SK-N-SH (cell line): ENCODE data around the gene DGUOK. TPM values are rescaled to one million over a fixed set of nuclear protein-coding genes. Genes with fewer than 3 reads are reported as not detected.

ENCODE experiments used
- CTCF ChIA-PET: fragments of 300-600, 350-600 bp; formaldehyde crosslinking; extraction: SDS; loops from one replicate; lab custom pipeline; 2021; lab: Yijun Ruan, JAX
- POLR2A ChIA-PET: fragments of 350-600 bp; sonication (Branson Sonifier 250); formaldehyde crosslinking; extraction: SDS; loops from one replicate; lab custom pipeline; 2020; ENCODE audit warnings: antibody characterized with exemption, inconsistent platforms; lab: Yijun Ruan, JAX
- DNase-seq: peaks from one replicate; pipeline ENCODE4 v3.0.0; 2012
- H2AFZ ChIP-seq: fragments of 200-600 bp; sonication (generic); 2 replicates; pipeline ENCODE4 v1.8.1; 2016; ENCODE audit warnings: antibody characterized with exemption, mild to moderate bottlenecking, low read depth
- H3F3A ChIP-seq: fragments of 200-600 bp; sonication (generic); replicated peaks from 2 replicates; pipeline ENCODE3; 2016; ENCODE audit warnings: antibody characterized with exemption, mild to moderate bottlenecking; ENCODE audit not compliant: insufficient read depth
- H3K27ac ChIP-seq, 2 experiments: fragments of 200-500 bp in 1 of 2; fragments of 200-600 bp in 1 of 2; sonication (Bioruptor generic) in 1 of 2; sonication (generic), shearing (Covaris generic) in 1 of 2; 2 replicates each; pipeline versions ENCODE4 v1.5.1 to v1.6.1; 2014 to 2016; ENCODE audit warnings: low read depth in 2 of 2, inconsistent platforms in 1 of 2, low read length in 1 of 2, mild to moderate bottlenecking in 1 of 2, mixed read lengths in 1 of 2
- H3K27me3 ChIP-seq: fragments of 200-600 bp; sonication (generic), shearing (Covaris generic); 2 replicates; pipeline ENCODE4 v1.6.1; 2016; ENCODE audit warnings: mixed run types; ENCODE audit not compliant: insufficient read depth
- H3K36me3 ChIP-seq, 2 experiments: fragments of 200-500 bp in 1 of 2; fragments of 200-600 bp in 1 of 2; sonication (Bioruptor generic) in 1 of 2; sonication (generic) in 1 of 2; replicated peaks in 1 of 2; 2 replicates each; pipeline versions ENCODE3 to v1.5.1; 2014 to 2016; ENCODE audit warnings: low read length in 1 of 2, mild to moderate bottlenecking in 1 of 2; ENCODE audit not compliant: insufficient read depth in 2 of 2, control insufficient read depth in 1 of 2
- H3K4me1 ChIP-seq, 2 experiments: fragments of 200-500 bp in 1 of 2; fragments of 200-600 bp in 1 of 2; sonication (Bioruptor generic) in 1 of 2; sonication (generic), shearing (Covaris generic) in 1 of 2; 2 replicates each; pipeline versions ENCODE4 v1.5.1 to v1.6.1; 2014 to 2016; ENCODE audit warnings: low read depth in 1 of 2, low read length in 1 of 2, mixed run types in 1 of 2; ENCODE audit not compliant: insufficient read depth in 2 of 2, control insufficient read depth in 1 of 2
- H3K4me2 ChIP-seq: fragments of 200-600 bp; sonication (generic), shearing (Covaris generic); 2 replicates; pipeline ENCODE4 v1.6.1; 2017; ENCODE audit warnings: mixed run types
- H3K4me3 ChIP-seq, 2 experiments: fragments of 200-500 bp in 1 of 2; fragments of 200-600 bp in 1 of 2; sonication (Bioruptor generic) in 1 of 2; sonication (generic), shearing (Covaris generic) in 1 of 2; 2 replicates each; pipeline versions ENCODE4 v1.5.1 to v1.8.1; 2014 to 2016; ENCODE audit warnings: low read depth in 2 of 2, inconsistent platforms in 1 of 2, low read length in 1 of 2, mild to moderate bottlenecking in 1 of 2, mixed read lengths in 1 of 2, moderate library complexity in 1 of 2
- H3K79me2 ChIP-seq: fragments of 200-600 bp; sonication (generic); 2 replicates; pipeline ENCODE4 v1.8.1; 2017; ENCODE audit warnings: mild to moderate bottlenecking; ENCODE audit not compliant: insufficient read depth
- H3K9ac ChIP-seq: fragments of 200-600 bp; sonication (generic); 2 replicates; pipeline ENCODE4 v1.6.1; 2017; ENCODE audit warnings: mixed run types
- H3K9me2 ChIP-seq: fragments of 200-600 bp; sonication (generic); 2 replicates; pipeline ENCODE4 v1.6.1; 2017; ENCODE audit warnings: mixed run types
- H3K9me3 ChIP-seq: fragments of 200-600 bp; sonication (generic); 2 replicates; pipeline ENCODE4 v1.6.1; 2017; ENCODE audit warnings: mixed run types, mild to moderate bottlenecking, moderate library complexity
- H4K20me1 ChIP-seq: fragments of 200-600 bp; sonication (generic); 2 replicates; pipeline ENCODE4 v1.6.1; 2017; ENCODE audit warnings: mild to moderate bottlenecking, mixed run types; ENCODE audit not compliant: insufficient read depth
- CTCF ChIP-seq: fragments of 200-600 bp; sonication (generic); IDR thresholded peaks from 2 replicates; pipeline ENCODE4 v1.6.1; 2017; ENCODE audit warnings: antibody characterized with exemption, mild to moderate bottlenecking, moderate library complexity
- EZH2phosphoT487 ChIP-seq: fragments of 200-600 bp; sonication (generic); IDR thresholded peaks from 2 replicates; pipeline ENCODE4 v1.6.1; 2017; ENCODE audit warnings: low read depth, mixed run types, mild to moderate bottlenecking, antibody characterized with exemption, moderate library complexity, borderline replicate concordance
- FOSL2 ChIP-seq: IDR thresholded peaks from 2 replicates; pipeline ENCODE4 v1.4.0; 2012; ENCODE audit warnings: low read depth, mild to moderate bottlenecking, moderate library complexity, borderline replicate concordance
- FOXJ3 ChIP-seq: sonication (generic); formaldehyde crosslinking; IDR thresholded peaks from 2 replicates; pipeline ENCODE4 v1.5.1; 2020; ENCODE audit warnings: mild to moderate bottlenecking, missing genetic modification reagents
- FOXM1 ChIP-seq: IDR thresholded peaks from 2 replicates; pipeline ENCODE4 v1.4.0; 2012; ENCODE audit warnings: low read depth, mild to moderate bottlenecking
- JUND ChIP-seq: IDR thresholded peaks from 2 replicates; pipeline ENCODE4 v1.4.0; 2012
- MAX ChIP-seq: IDR thresholded peaks from 2 replicates; pipeline ENCODE4 v1.4.0; 2012; ENCODE audit warnings: low read depth
- MEF2A ChIP-seq: IDR thresholded peaks from 2 replicates; pipeline ENCODE4 v1.4.0; 2012; ENCODE audit warnings: low read depth, borderline replicate concordance
- NRF1 ChIP-seq: IDR thresholded peaks from 2 replicates; pipeline ENCODE4 v1.6.1; 2012; ENCODE audit warnings: low read depth, mild to moderate bottlenecking, low read length
- POLR2AphosphoS5 ChIP-seq: IDR thresholded peaks from 2 replicates; pipeline ENCODE4 v1.6.1; 2012; ENCODE audit warnings: low read depth, low read length
- RCOR1 ChIP-seq: fragments of 150-350 bp; IDR thresholded peaks from 2 replicates; pipeline ENCODE4 v1.6.1; 2017; ENCODE audit warnings: antibody characterized with exemption, low read length
- REST ChIP-seq: IDR thresholded peaks from 2 replicates; pipeline ENCODE4 v1.6.1; 2012; ENCODE audit warnings: mild to moderate bottlenecking, low read depth, low read length, moderate library complexity
- RXRA ChIP-seq: IDR thresholded peaks from 2 replicates; pipeline ENCODE4 v1.4.0; 2012; ENCODE audit warnings: low read depth, mild to moderate bottlenecking, borderline replicate concordance
- TAF1 ChIP-seq: IDR thresholded peaks from 2 replicates; pipeline ENCODE4 v1.6.1; 2012; ENCODE audit warnings: low read depth, mild to moderate bottlenecking, low read length, moderate library complexity, borderline replicate concordance
- TEAD4 ChIP-seq: IDR thresholded peaks from 2 replicates; pipeline ENCODE4 v1.4.0; 2012; ENCODE audit warnings: mild to moderate bottlenecking, borderline replicate concordance; ENCODE audit not compliant: insufficient read depth
- USF2 ChIP-seq: fragments of 150-350 bp; IDR thresholded peaks from 2 replicates; pipeline ENCODE4 v1.6.1; 2017; ENCODE audit warnings: antibody characterized with exemption, low read length, low read depth, borderline replicate concordance
- ZBTB33 ChIP-seq: IDR thresholded peaks from 2 replicates; pipeline ENCODE4 v1.4.0; 2012; ENCODE audit warnings: low read depth, borderline replicate concordance
- WGBS: methylation state at CpG from one replicate; pipeline ENCODE4 v1.1.6; 2017; ENCODE audit warnings: low lambda C conversion rate; 5-methylcytosine and 5-hydroxymethylcytosine counted together
- polyA plus RNA-seq, 3 experiments: library from polyadenylated mRNA; depleted of rRNA; stranded (reverse); fragments of >200 nt; gene quantifications; 2 replicates each; pipeline ENCODE4 v1.2.3, GENCODE V29; 2012
- TF ChIP-seq, protein P1 (sequence below): IDR thresholded peaks from 2 replicates; pipeline ENCODE4 v1.4.0; 2012; ENCODE audit warnings: low read depth, borderline replicate concordance

DGUOK gene
- polyA plus RNA-seq, 1 of the 3 experiments (the other 2 are of a cell fraction) = 122 TPM

DNA sequence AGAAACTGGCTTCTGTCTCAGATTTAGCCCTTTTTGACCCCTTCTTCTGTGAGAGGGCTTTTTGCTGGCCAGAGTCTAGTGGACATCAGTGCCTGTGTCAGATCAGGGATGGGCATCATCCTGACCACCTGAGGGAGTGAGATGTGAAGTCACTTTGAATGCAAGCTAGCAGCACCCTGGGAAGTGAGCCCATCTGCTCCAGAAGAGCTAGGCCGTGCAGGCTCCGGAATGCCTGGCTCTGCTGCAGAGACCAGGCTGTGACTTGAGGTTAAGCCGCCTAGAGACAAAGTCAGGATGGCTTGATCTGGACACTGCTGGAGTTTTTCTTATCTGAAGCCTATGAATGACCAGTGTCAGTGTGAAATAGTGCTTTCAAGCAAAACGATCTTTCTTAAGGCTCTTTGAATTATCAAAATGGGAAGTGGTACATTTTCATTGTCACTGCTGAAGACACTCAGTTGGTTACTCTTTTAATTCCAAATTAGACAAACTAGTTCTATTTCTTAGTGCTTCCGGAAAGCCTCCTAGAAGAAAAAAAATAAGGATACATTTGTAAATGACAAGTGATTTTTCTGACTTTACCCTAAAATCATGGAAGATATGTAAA, 20.8 kb downstream of the DGUOK start:
- no peaks in the 10 kb centered on the region for H3K9me2 ChIP-seq
- no peak for DNase-seq
- no peak overlapping the region for H3K4me2 ChIP-seq
- CTCF ChIA-PET = interaction anchor here (0.6 kb wide), 1 partner anchor 200 kb away, joined by 3 read pairs; no protein-coding TSS in a partner anchor
- peaks cover 68 to 90% of the 10 kb centered on the region in 2 experiments for H3K36me3 ChIP-seq
- H3K9me3 ChIP-seq = no peaks in the 10 kb centered on the region
- WGBS = 89% methylated on average over 5 of the region's 5 CpGs
- H3K27ac ChIP-seq = no peak overlapping the region
- no peak overlapping the region for H2AFZ ChIP-seq
- H3K27me3 ChIP-seq = no peaks in the 10 kb centered on the region
- POLR2A ChIA-PET = no interaction called here
- no peaks in the 10 kb centered on the region for H3F3A ChIP-seq
- peaks cover 56% of the 10 kb centered on the region for H3K79me2 ChIP-seq
- TF ChIP-seq FOXM1 (no peak), RCOR1 (no peak), FOXJ3 (no peak), FOSL2 (no peak), REST (no peak), EZH2phosphoT487 (no peak)
- TF ChIP-seq, all 33 proteins: peak for 0
- no peak overlapping the region for H3K4me3 ChIP-seq
- H4K20me1 ChIP-seq = peaks cover 66% of the 10 kb centered on the region
- H3K4me1 ChIP-seq = no peaks in the 10 kb centered on the region; a peak in 1 of 4 replicates
- no peak overlapping the region for H3K9ac ChIP-seq

GRCh38 chr2:73949802-73950201, 23.1 kb downstream of the DGUOK start:
- no peaks in the 10 kb centered on the region; a peak in 1 of 4 replicates for H3K4me1 ChIP-seq
- no peak for DNase-seq
- H3K4me3 ChIP-seq = no peak overlapping the region
- CTCF ChIA-PET = interaction anchor here (0.6 kb wide), 1 partner anchor 177 kb away, joined by 3 read pairs; no protein-coding TSS in a partner anchor
- POLR2A ChIA-PET = no interaction called here
- H4K20me1 ChIP-seq = peaks cover 49% of the 10 kb centered on the region
- H3K27ac ChIP-seq = no peak overlapping the region
- peaks cover 72 to 77% of the 10 kb centered on the region in 2 experiments for H3K36me3 ChIP-seq
- no peak overlapping the region for H3K4me2 ChIP-seq
- H2AFZ ChIP-seq = no peak overlapping the region
- TF ChIP-seq TAF1 (no peak), JUND (no peak), ZBTB33 (no peak), RCOR1 (no peak), NRF1 (no peak), POLR2AphosphoS5 (no peak), TEAD4 (no peak), MEF2A (no peak), RXRA (no peak), FOXJ3 (no peak), MAX (no peak), CTCF (no peak), USF2 (no peak)
- TF ChIP-seq, protein P1, sequence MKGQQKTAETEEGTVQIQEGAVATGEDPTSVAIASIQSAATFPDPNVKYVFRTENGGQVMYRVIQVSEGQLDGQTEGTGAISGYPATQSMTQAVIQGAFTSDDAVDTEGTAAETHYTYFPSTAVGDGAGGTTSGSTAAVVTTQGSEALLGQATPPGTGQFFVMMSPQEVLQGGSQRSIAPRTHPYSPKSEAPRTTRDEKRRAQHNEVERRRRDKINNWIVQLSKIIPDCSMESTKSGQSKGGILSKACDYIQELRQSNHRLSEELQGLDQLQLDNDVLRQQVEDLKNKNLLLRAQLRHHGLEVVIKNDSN = no peak
- TF ChIP-seq, all 33 proteins: peak for 0
- Histone ChIP-seq H3F3A (no peaks in the 10 kb centered on the region), H3K9me2 (no peaks in the 10 kb centered on the region), H3K27me3 (no peaks in the 10 kb centered on the region), H3K9ac (no peak overlapping the region), H3K9me3 (no peaks in the 10 kb centered on the region), H3K79me2 (peaks cover 34% of the 10 kb centered on the region)
